ENCODE results near the gene VWA2. TPM values are rescaled to one million over a fixed set of nuclear protein-coding genes. Genes with fewer than 3 reads are reported as not detected.

VWA2 gene
- total RNA-seq, 4 donors from 2014 or later, result 2.9 to 5.7 (median 4.9) TPM

- intact Hi-C loops (cut with DNase I), result no loop called here
- Histone ChIP-seq H3K27ac (no peak overlapping the region), H3K4me1 (peaks cover 0 to 30% (median 12%) of the 10 kb centered on the region in 3 donors), H3K9me3 (no peaks in the 10 kb centered on the region), H3K27me3 (no peaks in the 10 kb centered on the region), H3K4me3 (no peak overlapping the region), H3K36me3 (no peaks in the 10 kb centered on the region)
- 54 to 65% methylated on average over 4 to 5 of the region's 5 CpGs for WGBS, 2 donors
- DNase-seq, result no peak
- TF ChIP-seq POLR2A (IDR thresholded peaks at IDR 0.05) (no peak), CTCF (IDR thresholded peaks at IDR 0.05) (no peak)
These were observed 42.4 kb downstream of the VWA2 start for GRCh38 chr10:114281461-114281860.

DNA sequence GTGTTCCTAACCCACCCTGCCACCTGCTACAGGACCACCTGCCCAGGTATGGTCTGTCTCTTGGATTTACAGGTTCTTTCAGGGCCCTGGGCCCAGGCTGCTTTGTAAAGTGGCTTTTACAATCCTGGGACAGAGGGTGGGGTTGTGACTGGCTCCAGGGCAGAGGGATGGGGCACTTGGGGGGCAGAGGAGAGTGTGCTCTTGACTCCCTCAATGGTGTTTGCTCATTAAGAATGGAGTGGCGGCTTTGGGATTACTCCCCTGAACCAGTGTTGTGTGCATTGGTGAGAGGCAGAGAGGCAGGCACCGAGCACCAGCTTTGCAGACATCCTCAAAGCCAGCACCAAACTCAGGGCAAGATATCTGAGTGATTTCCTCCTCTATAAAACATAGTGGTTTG lies 43.5 kb downstream of the VWA2 start:
- no peak overlapping the region for H3K27ac ChIP-seq
- 90% methylated on average over 2 of the region's 2 CpGs; no CpG with 5 or more reads in 1 of the 2 donors for WGBS, 2 donors
- no peak for TF ChIP-seq POLR2A (IDR thresholded peaks at IDR 0.05)
- no peak for TF ChIP-seq CTCF (IDR thresholded peaks at IDR 0.05)
- no peaks in the 10 kb centered on the region for H3K27me3 ChIP-seq
- no peak overlapping the region for H3K4me3 ChIP-seq
- peaks cover 0 to 30% (median 12%) of the 10 kb centered on the region in 3 donors for H3K4me1 ChIP-seq
- intact Hi-C loops (cut with DNase I), result no loop called here
- DNase-seq, result no peak
- H3K36me3 ChIP-seq, result no peaks in the 10 kb centered on the region
- H3K9me3 ChIP-seq, result no peaks in the 10 kb centered on the region

- no peak overlapping the region for H3K27ac ChIP-seq
- H3K4me1 ChIP-seq, result peaks cover 0 to 30% (median 12%) of the 10 kb centered on the region in 3 donors
- H3K36me3 ChIP-seq, result no peaks in the 10 kb centered on the region
- H3K4me3 ChIP-seq, result no peak overlapping the region
- 84 to 96% methylated on average over 9 to 10 of the region's 10 CpGs for WGBS, 2 donors
- no peaks in the 10 kb centered on the region for H3K9me3 ChIP-seq
- intact Hi-C loops (cut with DNase I), result no loop called here
- DNase-seq, result no peak
- no peak for TF ChIP-seq POLR2A (IDR thresholded peaks at IDR 0.05)
- TF ChIP-seq CTCF (IDR thresholded peaks at IDR 0.05), result no peak
- H3K27me3 ChIP-seq, result no peaks in the 10 kb centered on the region
These were observed 44.0 kb downstream of the VWA2 start for GRCh38 chr10:114283091-114283490.

GRCh38 chr10:114283535-114284234 lies 44.6 kb downstream of the VWA2 start:
- Histone ChIP-seq H3K27ac (no peak overlapping the region), H3K27me3 (no peaks in the 10 kb centered on the region), H3K4me3 (no peak overlapping the region), H3K4me1 (peaks cover 0 to 31% (median 12%) of the 10 kb centered on the region in 3 donors), H3K9me3 (no peaks in the 10 kb centered on the region), H3K36me3 (no peaks in the 10 kb centered on the region)
- WGBS, 2 donors, result 80 to 91% methylated on average over 5 of the region's 6 CpGs
- DNase-seq, result no peak
- intact Hi-C loops (cut with DNase I), result no loop called here
- TF ChIP-seq CTCF (IDR thresholded peaks at IDR 0.05) (no peak), POLR2A (IDR thresholded peaks at IDR 0.05) (no peak)

- TF ChIP-seq CTCF (IDR thresholded peaks at IDR 0.05), result no peak
- no peak for TF ChIP-seq POLR2A (IDR thresholded peaks at IDR 0.05)
- intact Hi-C loops (cut with DNase I), result no loop called here
- H3K27me3 ChIP-seq, result no peaks in the 10 kb centered on the region
- WGBS, 2 donors, result 74 to 77% methylated on average over 7 to 9 of the region's 13 CpGs
- no peak overlapping the region for H3K27ac ChIP-seq
- H3K4me1 ChIP-seq, result peaks cover 0 to 30% (median 12%) of the 10 kb centered on the region in 3 donors
- no peaks in the 10 kb centered on the region for H3K9me3 ChIP-seq
- no peaks in the 10 kb centered on the region for H3K36me3 ChIP-seq
- no peak for DNase-seq
- no peak overlapping the region for H3K4me3 ChIP-seq
These were observed 45.5 kb downstream of the VWA2 start for GRCh38 chr10:114284346-114285071.

Measured in esophagus squamous epithelium (tissue), 5 donors.